Measurements from ENCODE around the gene THBS3. TPM values are rescaled to one million over a fixed set of nuclear protein-coding genes. Genes with fewer than 3 reads are reported as not detected.
A peak's percentile ranks its signal among the peaks of the same experiment; 100 is the strongest.
"Not testable (repeated sequence)": the region's sequence is repeated elsewhere in the genome, so short reads cannot be mapped to it uniquely, and the experiment has no call there.

Gene THBS3
- total RNA-seq, 1 experiment from 2014 or later = 8.1 TPM

- DNase-seq (ENCODE audit: low read depth) = not testable (repeated sequence)
Observed at GRCh38 chr1:155189926-155190325, 17.8 kb downstream of the THBS3 start.

- no peak for DNase-seq (ENCODE audit: low read depth)
Observed at GRCh38 chr1:155188268-155188667, 19.4 kb downstream of the THBS3 start.

- no peak for DNase-seq (ENCODE audit: low read depth)
Observed at GRCh38 chr1:155187456-155187891, 20.2 kb downstream of the THBS3 start.

GRCh38 chr1:155186794-155187455 is 20.8 kb downstream of the THBS3 start:
- no peak for DNase-seq (ENCODE audit: low read depth)

- DNase-seq (ENCODE audit: low read depth) = no peak
Observed at GRCh38 chr1:155186067-155186793, 21.5 kb downstream of the THBS3 start.

GRCh38 chr1:155185783-155186066 is 22.0 kb downstream of the THBS3 start:
- DNase-seq (ENCODE audit: low read depth) = no peak

- DNase-seq (ENCODE audit: low read depth) = no peak
Observed at GRCh38 chr1:155184835-155185782, 22.6 kb downstream of the THBS3 start.

GRCh38 chr1:155184351-155184811 is 23.3 kb downstream of the THBS3 start:
- DNase-seq (ENCODE audit: low read depth) = no peak

GRCh38 chr1:155183775-155184221 is 23.9 kb downstream of the THBS3 start:
- no peak for DNase-seq (ENCODE audit: low read depth)

GRCh38 chr1:155182052-155182550 is 25.6 kb downstream of the THBS3 start:
- no peak for DNase-seq (ENCODE audit: low read depth)

GRCh38 chr1:155181371-155182051 is 26.2 kb downstream of the THBS3 start:
- no peak for DNase-seq (ENCODE audit: low read depth)

- no peak for DNase-seq (ENCODE audit: low read depth)
Observed at GRCh38 chr1:155179112-155180031, 28.3 kb downstream of the THBS3 start.

- DNase-seq (ENCODE audit: low read depth) = no peak
Observed at GRCh38 chr1:155178441-155179111, 29.1 kb downstream of the THBS3 start.

- no peak for DNase-seq (ENCODE audit: low read depth)
Observed at GRCh38 chr1:155177918-155178281, 29.8 kb downstream of the THBS3 start.

GRCh38 chr1:155177192-155177917 is 30.3 kb downstream of the THBS3 start:
- no peak for DNase-seq (ENCODE audit: low read depth)

GRCh38 chr1:155176544-155177071 is 31.1 kb downstream of the THBS3 start:
- peak; percentile 67 for DNase-seq (ENCODE audit: low read depth)

- no peak for DNase-seq (ENCODE audit: low read depth)
Observed at GRCh38 chr1:155175927-155176371, 31.7 kb downstream of the THBS3 start.

GRCh38 chr1:155175281-155175926 is 32.3 kb downstream of the THBS3 start:
- no peak for DNase-seq (ENCODE audit: low read depth)

Data from RPMI7951 (cell line).